ENCODE measurements around the gene CDC42BPA. TPM values are rescaled to one million over a fixed set of nuclear protein-coding genes. Genes with fewer than 3 reads are reported as not detected.
"Not testable (repeated sequence)": the region's sequence is repeated elsewhere in the genome, so short reads cannot be mapped to it uniquely, and the experiment has no call there.

The CDC42BPA gene
- total RNA-seq, 2 experiments from 2014 or later, result 3.6 to 3.8 TPM

- Mint-ChIP-seq H3K27me3 (no peaks in the 10 kb centered on the region), H3K4me1 (no peaks in the 10 kb centered on the region), H3K27ac (no peak overlapping the region), H3K4me3 (no peak overlapping the region), H3K36me3 (ENCODE audit: low read depth) (no peaks in the 10 kb centered on the region), H3K9me3 (peaks cover 14% of the 10 kb centered on the region)
- ChIA-PET CTCF (no interaction called here), POLR2A (no interaction called here)
- DNase-seq, result no peak
Observed at GRCh38 chr1:227285745-227286144, 32.5 kb downstream of the CDC42BPA start.

- H3K9me3 Mint-ChIP-seq, result peaks cover 10% of the 10 kb centered on the region
- no peaks in the 10 kb centered on the region for H3K27me3 Mint-ChIP-seq
- H3K27ac Mint-ChIP-seq, result no peak overlapping the region
- no peaks in the 10 kb centered on the region for H3K4me1 Mint-ChIP-seq
- DNase-seq, result no peak
- POLR2A ChIA-PET, result no interaction called here
- H3K4me3 Mint-ChIP-seq, result no peak overlapping the region
- H3K36me3 Mint-ChIP-seq (ENCODE audit: low read depth), result no peaks in the 10 kb centered on the region
- CTCF ChIA-PET, result no interaction called here
Observed at GRCh38 chr1:227281371-227281770, 36.9 kb downstream of the CDC42BPA start.

- Mint-ChIP-seq H3K4me1 (no peaks in the 10 kb centered on the region), H3K36me3 (ENCODE audit: low read depth) (no peaks in the 10 kb centered on the region), H3K27me3 (no peaks in the 10 kb centered on the region), H3K4me3 (no peak overlapping the region), H3K9me3 (peaks cover 5% of the 10 kb centered on the region), H3K27ac (no peak overlapping the region)
- CTCF ChIA-PET, result no interaction called here
- POLR2A ChIA-PET, result no interaction called here
- no peak for DNase-seq
Observed at GRCh38 chr1:227280836-227281235, 37.5 kb downstream of the CDC42BPA start.

GRCh38 chr1:227276156-227276693 lies 42.1 kb downstream of the CDC42BPA start:
- H3K27me3 Mint-ChIP-seq; DNase-seq; H3K4me3 Mint-ChIP-seq; CTCF ChIA-PET; H3K27ac Mint-ChIP-seq; H3K9me3 Mint-ChIP-seq; H3K4me1 Mint-ChIP-seq; H3K36me3 Mint-ChIP-seq (ENCODE audit: low read depth); POLR2A ChIA-PET: not testable (repeated sequence)

- Mint-ChIP-seq H3K27ac (no peak overlapping the region), H3K27me3 (peaks cover 6% of the 10 kb centered on the region), H3K4me1 (no peaks in the 10 kb centered on the region), H3K4me3 (no peak overlapping the region), H3K36me3 (ENCODE audit: low read depth) (no peaks in the 10 kb centered on the region), H3K9me3 (peaks cover 9% of the 10 kb centered on the region)
- CTCF ChIA-PET, result no interaction called here
- DNase-seq, result peak; percentile 42
- POLR2A ChIA-PET, result no interaction called here
Observed at GRCh38 chr1:227273557-227273956, 44.7 kb downstream of the CDC42BPA start.

GRCh38 chr1:227272428-227272827 lies 45.9 kb downstream of the CDC42BPA start:
- Mint-ChIP-seq H3K27ac (no peak overlapping the region), H3K36me3 (ENCODE audit: low read depth) (no peaks in the 10 kb centered on the region), H3K4me3 (no peak overlapping the region), H3K27me3 (peaks cover 6% of the 10 kb centered on the region), H3K4me1 (no peaks in the 10 kb centered on the region), H3K9me3 (peaks cover 9% of the 10 kb centered on the region)
- ChIA-PET POLR2A (no interaction called here), CTCF (no interaction called here)
- DNase-seq, result no peak

GRCh38 chr1:227270554-227270953 lies 47.7 kb downstream of the CDC42BPA start:
- H3K4me3 Mint-ChIP-seq, result no peak overlapping the region
- CTCF ChIA-PET, result no interaction called here
- H3K27me3 Mint-ChIP-seq, result peaks cover 8% of the 10 kb centered on the region
- POLR2A ChIA-PET, result no interaction called here
- no peak for DNase-seq
- no peaks in the 10 kb centered on the region for H3K4me1 Mint-ChIP-seq
- H3K27ac Mint-ChIP-seq, result no peak overlapping the region
- peaks cover 9% of the 10 kb centered on the region for H3K9me3 Mint-ChIP-seq
- H3K36me3 Mint-ChIP-seq (ENCODE audit: low read depth), result no peaks in the 10 kb centered on the region

- Mint-ChIP-seq H3K9me3 (peaks cover 3% of the 10 kb centered on the region), H3K4me1 (no peaks in the 10 kb centered on the region), H3K27ac (no peak overlapping the region), H3K36me3 (ENCODE audit: low read depth) (no peaks in the 10 kb centered on the region), H3K4me3 (no peak overlapping the region), H3K27me3 (peaks cover 8% of the 10 kb centered on the region)
- POLR2A ChIA-PET, result no interaction called here
- CTCF ChIA-PET, result no interaction called here
- DNase-seq, result no peak
Observed at GRCh38 chr1:227268943-227269342, 49.3 kb downstream of the CDC42BPA start.

- H3K4me3 Mint-ChIP-seq, result no peak overlapping the region
- H3K27me3 Mint-ChIP-seq, result peaks cover 8% of the 10 kb centered on the region
- no peaks in the 10 kb centered on the region for H3K36me3 Mint-ChIP-seq (ENCODE audit: low read depth)
- H3K27ac Mint-ChIP-seq, result no peak overlapping the region
- H3K4me1 Mint-ChIP-seq, result no peaks in the 10 kb centered on the region
- CTCF ChIA-PET, result no interaction called here
- H3K9me3 Mint-ChIP-seq, result no peaks in the 10 kb centered on the region
- DNase-seq, result no peak
- POLR2A ChIA-PET, result no interaction called here
Observed at GRCh38 chr1:227265891-227266290, 52.4 kb downstream of the CDC42BPA start.

GRCh38 chr1:227263869-227264268 lies 54.4 kb downstream of the CDC42BPA start:
- CTCF ChIA-PET, result no interaction called here

GRCh38 chr1:227261501-227261900 lies 56.8 kb downstream of the CDC42BPA start:
- H3K27me3 Mint-ChIP-seq, result no peaks in the 10 kb centered on the region
- H3K27ac Mint-ChIP-seq, result no peak overlapping the region
- no peaks in the 10 kb centered on the region for H3K4me1 Mint-ChIP-seq
- H3K4me3 Mint-ChIP-seq, result no peak overlapping the region
- no peak for DNase-seq
- ChIA-PET POLR2A (no interaction called here), CTCF (no interaction called here)
- no peaks in the 10 kb centered on the region for H3K36me3 Mint-ChIP-seq (ENCODE audit: low read depth)
- H3K9me3 Mint-ChIP-seq, result no peaks in the 10 kb centered on the region

More at GRCh38 chr1:227263869-227264268, 54.4 kb downstream of the CDC42BPA start:
- Mint-ChIP-seq H3K36me3 (ENCODE audit: low read depth) (no peaks in the 10 kb centered on the region), H3K4me3 (no peak overlapping the region), H3K9me3 (no peaks in the 10 kb centered on the region), H3K4me1 (no peaks in the 10 kb centered on the region), H3K27me3 (peaks cover 2% of the 10 kb centered on the region), H3K27ac (no peak overlapping the region)
- DNase-seq, result no peak
- POLR2A ChIA-PET, result no interaction called here

- Mint-ChIP-seq H3K36me3 (ENCODE audit: low read depth) (no peaks in the 10 kb centered on the region), H3K4me1 (no peaks in the 10 kb centered on the region), H3K4me3 (no peak overlapping the region), H3K27ac (no peak overlapping the region), H3K27me3 (no peaks in the 10 kb centered on the region), H3K9me3 (no peaks in the 10 kb centered on the region)
- DNase-seq, result no peak
- ChIA-PET CTCF (no interaction called here), POLR2A (no interaction called here)
Observed at GRCh38 chr1:227260433-227260832, 57.9 kb downstream of the CDC42BPA start.

GRCh38 chr1:227257964-227258363 lies 60.3 kb downstream of the CDC42BPA start:
- ChIA-PET CTCF (interaction anchor here (1.0 kb wide), 1 partner anchor 13 kb away, joined by 3 read pairs; no protein-coding TSS in a partner anchor), POLR2A (interaction anchor here (0.7 kb wide), 1 partner anchor 33 kb away, joined by 3 read pairs; no protein-coding TSS in a partner anchor)
- H3K4me1 Mint-ChIP-seq, result no peaks in the 10 kb centered on the region
- no peaks in the 10 kb centered on the region for H3K27me3 Mint-ChIP-seq
- H3K36me3 Mint-ChIP-seq (ENCODE audit: low read depth), result no peaks in the 10 kb centered on the region
- no peak overlapping the region for H3K27ac Mint-ChIP-seq
- H3K4me3 Mint-ChIP-seq, result no peak overlapping the region
- no peak for DNase-seq
- H3K9me3 Mint-ChIP-seq, result no peaks in the 10 kb centered on the region

GRCh38 chr1:227255086-227255732 lies 63.1 kb downstream of the CDC42BPA start:
- H3K9me3 Mint-ChIP-seq, result no peaks in the 10 kb centered on the region

More at GRCh38 chr1:227255086-227255732, 63.1 kb downstream of the CDC42BPA start:
- Mint-ChIP-seq H3K4me3 (no peak overlapping the region), H3K27ac (no peak overlapping the region), H3K36me3 (ENCODE audit: low read depth) (no peaks in the 10 kb centered on the region), H3K4me1 (no peaks in the 10 kb centered on the region), H3K27me3 (peaks cover 2% of the 10 kb centered on the region)
- ChIA-PET CTCF (no interaction called here), POLR2A (no interaction called here)
- DNase-seq, result no peak
